ENCODE results near the gene YBEY.

DNA sequence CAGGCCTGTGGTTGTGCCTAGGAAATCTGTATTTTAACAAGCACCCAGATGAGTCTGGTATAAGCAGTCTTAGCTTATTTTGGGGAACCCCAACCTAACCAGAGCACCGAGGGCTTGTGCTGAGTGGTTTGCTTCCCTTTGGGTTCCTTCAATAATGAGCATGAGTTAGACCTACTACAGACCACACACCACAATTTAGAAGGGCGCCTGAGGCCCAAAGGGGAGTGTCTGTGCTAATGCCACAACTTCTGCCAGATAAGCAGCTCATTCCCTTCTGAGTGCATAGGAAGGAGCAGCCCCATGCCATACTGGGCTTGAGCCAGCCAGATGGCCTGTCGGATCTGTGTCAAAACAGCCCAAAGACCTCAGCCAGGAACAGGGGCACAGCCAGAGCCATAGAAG is 42.2 kb upstream of the YBEY start:
- TF ChIP-seq POLR2A (IDR thresholded peaks at IDR 0.05): no peak
- TF ChIP-seq, protein P1, sequence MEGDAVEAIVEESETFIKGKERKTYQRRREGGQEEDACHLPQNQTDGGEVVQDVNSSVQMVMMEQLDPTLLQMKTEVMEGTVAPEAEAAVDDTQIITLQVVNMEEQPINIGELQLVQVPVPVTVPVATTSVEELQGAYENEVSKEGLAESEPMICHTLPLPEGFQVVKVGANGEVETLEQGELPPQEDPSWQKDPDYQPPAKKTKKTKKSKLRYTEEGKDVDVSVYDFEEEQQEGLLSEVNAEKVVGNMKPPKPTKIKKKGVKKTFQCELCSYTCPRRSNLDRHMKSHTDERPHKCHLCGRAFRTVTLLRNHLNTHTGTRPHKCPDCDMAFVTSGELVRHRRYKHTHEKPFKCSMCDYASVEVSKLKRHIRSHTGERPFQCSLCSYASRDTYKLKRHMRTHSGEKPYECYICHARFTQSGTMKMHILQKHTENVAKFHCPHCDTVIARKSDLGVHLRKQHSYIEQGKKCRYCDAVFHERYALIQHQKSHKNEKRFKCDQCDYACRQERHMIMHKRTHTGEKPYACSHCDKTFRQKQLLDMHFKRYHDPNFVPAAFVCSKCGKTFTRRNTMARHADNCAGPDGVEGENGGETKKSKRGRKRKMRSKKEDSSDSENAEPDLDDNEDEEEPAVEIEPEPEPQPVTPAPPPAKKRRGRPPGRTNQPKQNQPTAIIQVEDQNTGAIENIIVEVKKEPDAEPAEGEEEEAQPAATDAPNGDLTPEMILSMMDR (IDR thresholded peaks at IDR 0.05): no peak
- TF ChIP-seq EP300 (IDR thresholded peaks at IDR 0.05): no peak
